Colonic mucosa (tissue), 4 donors: ENCODE results near the gene AP1S2. TPM values are rescaled to one million over a fixed set of nuclear protein-coding genes. Genes with fewer than 3 reads are reported as not detected.
"Not testable (repeated sequence)": the region's sequence is repeated elsewhere in the genome, so short reads cannot be mapped to it uniquely, and the experiment has no call there.

Source experiments
- DNase-seq: peaks from one replicate; pipeline ENCODE4 v3.0.0-alpha.2; 2020
- H3K27ac ChIP-seq: fragments of 200-600 bp; one replicate; pipeline ENCODE4 v1.8.0; 2021
- H3K27me3 ChIP-seq: fragments of 200-600 bp; one replicate; pipeline ENCODE4 v1.8.0; 2021
- H3K36me3 ChIP-seq: fragments of 200-600 bp; one replicate; pipeline ENCODE4 v1.8.0; 2021
- H3K4me1 ChIP-seq: fragments of 200-600 bp; one replicate; pipeline ENCODE4 v1.8.0; 2021; ENCODE audit warnings: mild to moderate bottlenecking
- H3K4me3 ChIP-seq: fragments of 200-600 bp; one replicate; pipeline ENCODE4 v1.8.0; 2021
- H3K9ac ChIP-seq, 2 donors: one replicate each; pipeline ENCODE4 v1.7.0; 2013; ENCODE audit warnings: control low read depth in 2 of 2, low read depth in 2 of 2, low read length in 2 of 2
- H3K9me3 ChIP-seq: fragments of 200-600 bp; one replicate; pipeline ENCODE4 v1.8.0; 2021
- intact Hi-C: fragments of 100-400 bp; cut with DNase I; formaldehyde crosslinking; loops from one replicate; pipeline ENCODE4 v1.14.1; 2022
- total RNA-seq, 2 donors: library from RNA; stranded (reverse); fragmentation: NEBNext Ultra II Directional in 1 of 2; extraction: Animal tissue kit (Norgen Biotek cat#: 25700) in 1 of 2; gene quantifications; one replicate each; pipeline ENCODE4 v1.2.1, GENCODE V29; 2021
- TF ChIP-seq, protein P1 (sequence below): fragments of 200-600 bp; IDR thresholded peaks from one replicate; pipeline ENCODE4 v1.8.0; 2022; ENCODE audit warnings: antibody characterized with exemption, mild to moderate bottlenecking
- donor health status: healthy.
- donor health status: DM: no; HTN: no; CAD: no.
- donor health status: DM: no; HTN: no; CAD: no.

AP1S2 gene
- total RNA-seq, 2 donors from 2014 or later, result 10.9 to 20.7 TPM

DNA sequence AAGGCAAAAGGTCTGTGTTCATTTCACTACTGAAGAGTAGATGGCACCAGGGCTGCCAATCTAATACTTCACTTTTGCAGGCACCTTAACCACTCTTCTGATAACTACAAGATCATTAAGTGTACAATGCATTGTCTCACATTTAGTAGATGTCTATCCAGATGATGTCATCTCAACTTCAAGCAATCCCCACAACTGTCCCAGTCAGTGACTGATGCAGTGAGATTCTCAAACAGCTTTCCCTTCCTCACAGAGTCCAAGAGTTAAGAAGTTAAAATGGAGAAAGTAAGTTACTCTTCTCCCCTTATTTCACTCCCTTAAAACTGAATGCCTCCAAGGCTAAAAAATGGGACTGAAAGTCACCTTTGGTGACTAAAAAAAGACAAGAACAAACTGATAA lies 10.7 kb downstream of the AP1S2 start:
- H3K27ac ChIP-seq, result no peak overlapping the region
- intact Hi-C loops, result no loop called here
- TF ChIP-seq, protein P1, sequence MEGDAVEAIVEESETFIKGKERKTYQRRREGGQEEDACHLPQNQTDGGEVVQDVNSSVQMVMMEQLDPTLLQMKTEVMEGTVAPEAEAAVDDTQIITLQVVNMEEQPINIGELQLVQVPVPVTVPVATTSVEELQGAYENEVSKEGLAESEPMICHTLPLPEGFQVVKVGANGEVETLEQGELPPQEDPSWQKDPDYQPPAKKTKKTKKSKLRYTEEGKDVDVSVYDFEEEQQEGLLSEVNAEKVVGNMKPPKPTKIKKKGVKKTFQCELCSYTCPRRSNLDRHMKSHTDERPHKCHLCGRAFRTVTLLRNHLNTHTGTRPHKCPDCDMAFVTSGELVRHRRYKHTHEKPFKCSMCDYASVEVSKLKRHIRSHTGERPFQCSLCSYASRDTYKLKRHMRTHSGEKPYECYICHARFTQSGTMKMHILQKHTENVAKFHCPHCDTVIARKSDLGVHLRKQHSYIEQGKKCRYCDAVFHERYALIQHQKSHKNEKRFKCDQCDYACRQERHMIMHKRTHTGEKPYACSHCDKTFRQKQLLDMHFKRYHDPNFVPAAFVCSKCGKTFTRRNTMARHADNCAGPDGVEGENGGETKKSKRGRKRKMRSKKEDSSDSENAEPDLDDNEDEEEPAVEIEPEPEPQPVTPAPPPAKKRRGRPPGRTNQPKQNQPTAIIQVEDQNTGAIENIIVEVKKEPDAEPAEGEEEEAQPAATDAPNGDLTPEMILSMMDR, result no peak
- no peak overlapping the region for H3K4me3 ChIP-seq
- H3K27me3 ChIP-seq, result no peaks in the 10 kb centered on the region
- H3K36me3 ChIP-seq, result no peaks in the 10 kb centered on the region
- no peak for DNase-seq
- H3K4me1 ChIP-seq, result no peaks in the 10 kb centered on the region
- H3K9me3 ChIP-seq, result no peaks in the 10 kb centered on the region
- H3K9ac ChIP-seq, result no peak overlapping the region

DNA sequence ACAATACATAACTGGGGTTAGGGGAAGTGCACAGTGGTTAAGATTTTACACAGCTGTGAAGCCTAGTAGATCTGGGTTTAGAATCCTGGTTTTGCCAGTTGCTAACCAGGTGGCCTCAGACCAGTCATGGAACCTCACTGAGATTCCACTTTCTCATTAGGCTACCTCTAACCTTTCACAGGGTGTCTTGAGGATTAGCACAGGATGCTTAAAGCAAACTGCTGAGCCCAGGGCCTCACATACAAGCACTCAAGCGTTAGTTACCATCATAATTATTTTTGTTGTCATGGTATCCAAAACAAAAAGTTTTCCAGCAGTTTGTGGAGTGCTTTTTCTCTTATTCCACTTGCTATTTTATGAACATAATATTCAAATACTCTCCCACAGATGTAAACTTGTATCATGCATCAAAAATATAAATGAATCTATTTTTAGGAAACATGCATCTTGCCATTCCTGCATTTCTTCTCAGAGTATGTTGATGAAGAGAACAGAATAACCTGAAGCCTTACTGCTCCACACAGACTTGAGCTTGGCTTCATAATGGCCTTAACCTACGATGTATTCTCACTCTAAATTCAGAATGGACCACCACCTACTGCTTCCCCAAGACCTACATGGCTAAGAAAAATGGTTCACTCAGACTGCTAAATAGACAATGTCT lies 12.6 kb downstream of the AP1S2 start:
- DNase-seq, result no peak
- no peak overlapping the region for H3K4me3 ChIP-seq
- H3K4me1 ChIP-seq, result no peaks in the 10 kb centered on the region
- no peaks in the 10 kb centered on the region for H3K36me3 ChIP-seq
- H3K27me3 ChIP-seq, result no peaks in the 10 kb centered on the region
- intact Hi-C loops, result no loop called here
- H3K27ac ChIP-seq, result no peak overlapping the region
- no peaks in the 10 kb centered on the region for H3K9me3 ChIP-seq
- no peak overlapping the region for H3K9ac ChIP-seq
- TF ChIP-seq, protein P1, result no peak

DNA sequence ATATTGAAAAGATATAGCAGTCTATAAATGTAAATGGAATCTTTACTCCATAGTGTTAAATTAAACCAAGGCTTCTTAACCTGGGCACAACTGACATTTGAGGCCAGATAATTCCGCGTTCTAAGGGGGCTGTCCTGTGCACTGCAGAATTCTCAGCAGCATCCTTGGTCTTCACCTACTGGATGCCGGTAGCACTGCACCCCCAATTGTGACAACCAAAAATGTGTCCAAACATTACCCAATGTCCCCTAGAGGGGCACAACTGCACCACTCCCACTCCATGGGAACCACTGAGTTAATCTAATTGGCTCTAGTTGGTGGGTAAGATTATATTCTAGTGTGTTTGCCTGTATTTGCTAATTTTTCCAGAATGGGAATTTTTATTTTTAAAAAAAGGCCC lies 16.6 kb downstream of the AP1S2 start:
- H3K36me3 ChIP-seq, result no peaks in the 10 kb centered on the region
- TF ChIP-seq, protein P1, result no peak
- intact Hi-C loops, result no loop called here
- DNase-seq, result no peak
- no peak overlapping the region for H3K27ac ChIP-seq
- H3K9ac ChIP-seq, result no peak overlapping the region
- no peaks in the 10 kb centered on the region for H3K4me1 ChIP-seq
- H3K9me3 ChIP-seq, result no peaks in the 10 kb centered on the region
- H3K27me3 ChIP-seq, result no peaks in the 10 kb centered on the region
- H3K4me3 ChIP-seq, result no peak overlapping the region

DNA sequence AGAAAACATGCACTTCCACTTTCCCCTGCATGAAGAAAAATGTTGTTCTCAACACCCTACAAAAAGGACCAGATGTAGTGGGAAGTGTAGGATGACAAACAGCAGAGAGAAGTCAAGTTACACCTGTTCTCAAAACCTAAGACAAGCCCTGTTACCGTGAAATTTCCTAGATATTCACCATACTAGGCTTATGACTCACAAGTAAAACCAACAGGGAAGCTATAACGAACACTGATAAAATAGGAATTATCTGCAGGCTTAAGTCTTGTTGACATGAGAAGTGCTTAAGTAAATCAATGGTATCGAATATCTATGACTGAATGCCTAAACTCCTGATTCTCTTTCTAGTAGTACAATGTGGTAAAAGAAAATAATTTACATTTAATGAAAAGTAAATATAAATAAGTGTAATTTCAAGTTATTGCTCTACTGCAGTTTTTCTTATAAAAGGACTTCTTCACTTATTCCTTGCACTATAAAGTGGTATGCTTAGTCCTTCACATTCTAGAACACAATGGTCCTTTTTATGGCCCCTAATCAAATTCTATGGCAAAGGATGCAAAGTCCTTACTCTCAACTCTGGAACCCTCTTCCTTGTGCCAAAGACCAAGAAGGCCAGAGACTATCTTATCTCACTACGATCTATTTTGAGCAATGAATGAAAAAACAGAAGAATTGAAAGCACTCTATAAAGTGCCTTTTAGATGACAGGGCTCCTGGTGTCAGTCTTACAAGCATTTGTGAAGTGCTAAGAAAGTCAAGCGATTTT lies 19.6 kb downstream of the AP1S2 start:
- TF ChIP-seq, protein P1, result no peak
- no peaks in the 10 kb centered on the region for H3K27me3 ChIP-seq
- no peak overlapping the region for H3K4me3 ChIP-seq
- intact Hi-C loops, result no loop called here
- no peak overlapping the region for H3K27ac ChIP-seq
- H3K9me3 ChIP-seq, result no peaks in the 10 kb centered on the region
- H3K4me1 ChIP-seq, result no peaks in the 10 kb centered on the region
- H3K9ac ChIP-seq, result no peak overlapping the region
- no peaks in the 10 kb centered on the region for H3K36me3 ChIP-seq
- DNase-seq, result no peak

DNA sequence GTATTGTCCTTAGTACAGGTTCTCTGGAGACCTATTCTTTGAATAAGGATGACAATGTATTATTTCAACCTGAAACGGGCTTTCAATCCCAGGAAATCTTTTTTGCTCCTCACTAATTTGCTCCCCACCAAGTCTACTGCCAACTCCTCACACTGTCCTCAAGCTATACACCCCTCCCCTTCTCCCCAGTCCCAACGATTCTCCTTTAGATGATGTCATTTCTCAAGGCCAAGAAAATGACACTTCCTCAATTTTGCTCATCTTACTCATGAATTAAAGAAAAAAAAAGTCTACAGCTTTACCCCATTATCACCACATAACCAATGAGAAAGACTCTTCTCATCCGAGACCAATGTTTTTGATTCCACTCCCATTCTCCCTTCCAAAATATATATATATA lies 20.6 kb downstream of the AP1S2 start:
- DNase-seq, result no peak
- H3K9me3 ChIP-seq, result no peaks in the 10 kb centered on the region
- no peak overlapping the region for H3K4me3 ChIP-seq
- H3K27ac ChIP-seq, result no peak overlapping the region
- TF ChIP-seq, protein P1, result no peak
- intact Hi-C loops, result no loop called here
- no peaks in the 10 kb centered on the region for H3K27me3 ChIP-seq
- no peaks in the 10 kb centered on the region for H3K4me1 ChIP-seq
- no peak overlapping the region for H3K9ac ChIP-seq
- no peaks in the 10 kb centered on the region for H3K36me3 ChIP-seq

DNA sequence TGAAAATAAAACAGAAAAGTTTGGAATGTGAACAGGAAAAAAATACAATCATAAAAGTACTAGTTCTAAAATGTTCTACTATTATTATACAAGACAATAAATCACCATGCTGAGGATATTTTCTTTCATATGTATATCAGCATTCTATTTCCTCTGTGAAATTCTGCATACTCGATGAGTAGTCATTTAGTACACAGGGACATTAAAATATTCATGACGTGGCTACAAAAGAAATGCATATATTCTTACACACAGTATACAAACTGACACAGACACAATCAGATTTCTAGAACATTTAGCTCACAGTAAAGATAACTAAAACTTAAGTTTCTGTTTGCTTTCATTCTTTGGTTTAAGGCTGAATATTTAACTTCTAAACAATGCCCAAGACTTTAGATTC lies 23.3 kb downstream of the AP1S2 start:
- intact Hi-C loops, result not testable (repeated sequence)

More for the DNA sequence above, 23.3 kb downstream of the AP1S2 start:
- H3K9ac ChIP-seq, H3K27me3 ChIP-seq, H3K9me3 ChIP-seq, H3K36me3 ChIP-seq, DNase-seq, H3K4me1 ChIP-seq, H3K27ac ChIP-seq, H3K4me3 ChIP-seq: not testable (repeated sequence)
